H1 (cell line): ENCODE measurements around the gene ZNF516. TPM values are rescaled to one million over a fixed set of nuclear protein-coding genes. Genes with fewer than 3 reads are reported as not detected.

Experiments used
- CTCF ChIA-PET: fragments of 300-600 bp; sonication (Branson Sonifier 250); formaldehyde crosslinking; loops from one replicate; lab custom pipeline; 2021; ENCODE audit not compliant: partially characterized antibody; lab: Charles Lee
- POLR2A ChIA-PET: fragments of 300-600 bp; sonication (Branson Sonifier 250); formaldehyde crosslinking; loops from one replicate; lab custom pipeline; 2021; ENCODE audit warnings: inconsistent platforms; ENCODE audit not compliant: partially characterized antibody; lab: Charles Lee
- DNase-seq, 2 experiments: peaks; one replicate each; pipeline versions ENCODE4 v3.0.0 to v3.0.0-alpha.2; 2010 to 2022; ENCODE audit warnings: low spot score in 2 of 2, low read depth in 1 of 2, mixed read lengths in 1 of 2
- FAIRE-seq: peaks from 2 replicates; lab custom pipeline; 2011; peaks lifted over from hg19 to GRCh38; lab: Jason Lieb, UNC
- H2AFZ ChIP-seq: 2 replicates; pipeline ENCODE4 v1.8.1; 2012; ENCODE audit warnings: low read length, inconsistent platforms
- H2AK5ac ChIP-seq: 2 replicates; pipeline ENCODE4 v1.6.1; 2013; ENCODE audit warnings: low read depth, low read length
- H2BK120ac ChIP-seq: replicated peaks from 2 replicates; pipeline ENCODE3; 2013; ENCODE audit warnings: low read depth, low read length, inconsistent platforms
- H2BK12ac ChIP-seq: 2 replicates; pipeline ENCODE4 v1.6.1; 2013; ENCODE audit warnings: low read depth, low read length
- H2BK15ac ChIP-seq: 2 replicates; pipeline ENCODE4 v1.6.1; 2013; ENCODE audit warnings: low read length
- H2BK20ac ChIP-seq: 2 replicates; pipeline ENCODE4 v1.6.1; 2013; ENCODE audit warnings: low read length
- H2BK5ac ChIP-seq: 2 replicates; pipeline ENCODE4 v1.6.1; 2013; ENCODE audit warnings: low read depth, low read length
- H3K14ac ChIP-seq: 2 replicates; pipeline ENCODE4 v1.6.1; 2013; ENCODE audit warnings: inconsistent platforms; ENCODE audit not compliant: insufficient read length
- H3K18ac ChIP-seq: 2 replicates; pipeline ENCODE4 v1.6.1; 2013; ENCODE audit warnings: low read length; ENCODE audit errors: extremely low read depth
- H3K23ac ChIP-seq: 2 replicates; pipeline ENCODE4 v1.6.1; 2013; ENCODE audit warnings: inconsistent platforms; ENCODE audit not compliant: insufficient read length
- H3K23me2 ChIP-seq: 2 replicates; pipeline ENCODE4 v1.6.1; 2013; ENCODE audit warnings: low read depth, low read length
- H3K27ac ChIP-seq: 2 replicates; pipeline ENCODE4 v1.6.1; 2011; ENCODE audit warnings: low read depth, low read length, inconsistent platforms
- H3K27me3 ChIP-seq, 4 experiments: replicated peaks in 1 of 4; 1 replicate in 1 of 4; 2 replicates in 3 of 4; pipeline versions ENCODE4 v1.6.1 to v1.8.1; 2011 to 2013; ENCODE audit warnings: low read length in 3 of 4, mild to moderate bottlenecking in 3 of 4, inconsistent platforms in 2 of 4, mixed read lengths in 2 of 4, moderate library complexity in 1 of 4; ENCODE audit not compliant: control insufficient read depth in 3 of 4, insufficient read depth in 3 of 4; ENCODE audit errors: extremely low read depth in 1 of 4
- H3K36me3 ChIP-seq, 4 experiments: 2 replicates each; pipeline versions ENCODE4 v1.6.1 to v1.8.1; 2011 to 2013; ENCODE audit warnings: mild to moderate bottlenecking in 4 of 4, low read length in 3 of 4, moderate library complexity in 2 of 4, control low read depth in 1 of 4, inconsistent platforms in 1 of 4; ENCODE audit not compliant: insufficient read depth in 4 of 4, control insufficient read depth in 2 of 4
- H3K4ac ChIP-seq: replicated peaks from 2 replicates; pipeline ENCODE3; 2013; ENCODE audit warnings: low read length, low read depth, mixed read lengths, inconsistent platforms; ENCODE audit not compliant: insufficient read length
- H3K4me1 ChIP-seq, 4 experiments: replicated peaks in 1 of 4; 1 replicate in 1 of 4; 2 replicates in 3 of 4; pipeline versions ENCODE4 v1.6.1 to v1.8.1; 2011 to 2013; ENCODE audit warnings: low read length in 3 of 4, inconsistent platforms in 2 of 4, mixed read lengths in 1 of 4; ENCODE audit not compliant: insufficient read depth in 4 of 4, control insufficient read depth in 3 of 4
- H3K4me2 ChIP-seq, 2 experiments: 2 replicates each; pipeline versions ENCODE4 v1.6.1 to v1.8.1; 2011 to 2013; ENCODE audit warnings: low read depth in 2 of 2, low read length in 2 of 2, control low read depth in 1 of 2, inconsistent platforms in 1 of 2, mild to moderate bottlenecking in 1 of 2; ENCODE audit not compliant: insufficient read depth in 1 of 2
- H3K4me3 ChIP-seq, 4 experiments: fragments of 200-600, 300-600 bp in 1 of 4; sonication (generic), shearing (Covaris generic), sonication (Bioruptor Twin) in 1 of 4; 2 replicates each; pipeline versions ENCODE4 v1.5.1 to v1.8.1; 2011 to 2016; ENCODE audit warnings: low read length in 4 of 4, low read depth in 3 of 4, control low read depth in 2 of 4, inconsistent platforms in 2 of 4, mild to moderate bottlenecking in 2 of 4, mixed read lengths in 1 of 4, moderate library complexity in 1 of 4; ENCODE audit not compliant: insufficient read depth in 2 of 4; ENCODE audit errors: extremely low read depth in 1 of 4
- H3K56ac ChIP-seq: replicated peaks from 2 replicates; pipeline ENCODE3; 2013; ENCODE audit warnings: low read depth, mild to moderate bottlenecking, mixed read lengths, low read length, inconsistent platforms; ENCODE audit not compliant: insufficient read length
- H3K79me1 ChIP-seq: 2 replicates; pipeline ENCODE4 v1.6.1; 2013; ENCODE audit warnings: low read depth, low read length, control low read depth
- H3K79me2 ChIP-seq, 2 experiments: 2 replicates each; pipeline versions ENCODE4 v1.6.1 to v1.8.1; 2012 to 2013; ENCODE audit warnings: low read length in 2 of 2, mild to moderate bottlenecking in 2 of 2, inconsistent platforms in 1 of 2; ENCODE audit not compliant: insufficient read depth in 2 of 2, control insufficient read depth in 1 of 2
- H3K9ac ChIP-seq, 4 experiments: replicated peaks in 1 of 4; 1 replicate in 1 of 4; 2 replicates in 3 of 4; pipeline versions ENCODE4 v1.6.1 to v1.8.1; 2011 to 2013; ENCODE audit warnings: low read depth in 3 of 4, low read length in 3 of 4, control low read depth in 2 of 4, mild to moderate bottlenecking in 2 of 4, moderate library complexity in 2 of 4, inconsistent platforms in 1 of 4; ENCODE audit errors: extremely low read depth in 1 of 4
- H3K9me3 ChIP-seq, 2 experiments: 2 replicates each; pipeline versions ENCODE4 v1.6.1 to v1.8.1; 2012 to 2013; ENCODE audit warnings: mild to moderate bottlenecking in 2 of 2, moderate library complexity in 2 of 2, control low read depth in 1 of 2, inconsistent platforms in 1 of 2, low read depth in 1 of 2, low read length in 1 of 2, mixed read lengths in 1 of 2; ENCODE audit not compliant: insufficient read depth in 2 of 2
- H4K20me1 ChIP-seq, 2 experiments: replicated peaks in 1 of 2; 2 replicates each; pipeline versions ENCODE3 to v1.8.1; 2011 to 2013; ENCODE audit warnings: inconsistent platforms in 2 of 2, low read length in 2 of 2, mild to moderate bottlenecking in 1 of 2; ENCODE audit not compliant: insufficient read depth in 2 of 2, control insufficient read depth in 1 of 2
- H4K5ac ChIP-seq: 2 replicates; pipeline ENCODE4 v1.6.1; 2013; ENCODE audit warnings: low read length, low read depth, mixed read lengths, inconsistent platforms; ENCODE audit not compliant: insufficient read length
- H4K8ac ChIP-seq: 2 replicates; pipeline ENCODE4 v1.8.0; 2013; ENCODE audit warnings: mild to moderate bottlenecking, moderate library complexity, low read length, inconsistent platforms; ENCODE audit not compliant: insufficient read depth; ENCODE audit errors: extremely low read depth
- H4K91ac ChIP-seq: replicated peaks from 2 replicates; pipeline ENCODE3; 2013; ENCODE audit warnings: low read length, mixed read lengths, inconsistent platforms; ENCODE audit not compliant: insufficient read length
- CBX8 ChIP-seq: fragments of 300-800, 300-1000 bp; sonication (generic); IDR thresholded peaks from 2 replicates; pipeline ENCODE4 v1.7.1; 2016; ENCODE audit warnings: low read depth, low read length, borderline replicate concordance
- EGR1 ChIP-seq: IDR thresholded peaks from 2 replicates; pipeline ENCODE4 v1.6.1; 2011; ENCODE audit warnings: low read depth, low read length, borderline replicate concordance
- EZH2 ChIP-seq: fragments of 200-600 bp; sonication (generic); IDR thresholded peaks from 2 replicates; pipeline ENCODE4 v1.7.1; 2012; ENCODE audit warnings: low read depth, mild to moderate bottlenecking, moderate library complexity, low read length, inconsistent platforms; ENCODE audit not compliant: severe bottlenecking
- FOSL1 ChIP-seq: IDR thresholded peaks from 2 replicates; pipeline ENCODE4 v1.6.1; 2011; ENCODE audit warnings: mild to moderate bottlenecking, low read depth, low read length, moderate library complexity; ENCODE audit not compliant: insufficient read depth
- GTF2F1 ChIP-seq: IDR thresholded peaks from 2 replicates; pipeline ENCODE4 v1.6.1; 2012; ENCODE audit warnings: low read depth, low read length, improper control_type of control experiment, borderline replicate concordance
- MAX ChIP-seq: IDR thresholded peaks from 2 replicates; pipeline ENCODE4 v1.6.1; 2012; ENCODE audit warnings: inconsistent platforms
- NRF1 ChIP-seq: IDR thresholded peaks from 2 replicates; pipeline ENCODE4 v1.6.1; 2011; ENCODE audit warnings: mild to moderate bottlenecking, low read depth, low read length, improper control_type of control experiment
- RFX5 ChIP-seq: IDR thresholded peaks from 2 replicates; pipeline ENCODE4 v1.6.1; 2011; ENCODE audit warnings: low read depth, low read length, improper control_type of control experiment, borderline replicate concordance
- RNF2 ChIP-seq: fragments of 200-900, 300-1000 bp; sonication (generic); IDR thresholded peaks from 2 replicates; pipeline ENCODE4 v1.7.1; 2016; ENCODE audit warnings: borderline replicate concordance, low read depth, mild to moderate bottlenecking, antibody characterized with exemption, low read length; ENCODE audit not compliant: poor library complexity, severe bottlenecking; ENCODE audit errors: missing control alignments
- SIN3A ChIP-seq, 2 experiments: IDR thresholded peaks in 1 of 2; conservative IDR thresholded peaks in 1 of 2; 2 replicates each; pipeline ENCODE4 v1.6.1; 2011 to 2012; ENCODE audit warnings: low read length in 2 of 2, improper control_type of control experiment in 1 of 2, low read depth in 1 of 2, mild to moderate bottlenecking in 1 of 2
- TAF7 ChIP-seq: optimal IDR thresholded peaks from 2 replicates; pipeline ENCODE3; 2011; ENCODE audit warnings: low read depth, mild to moderate bottlenecking, inconsistent platforms, low read length, moderate library complexity, borderline replicate concordance
- TBP ChIP-seq: IDR thresholded peaks from 2 replicates; pipeline ENCODE4 v1.6.1; 2011; ENCODE audit warnings: low read depth, low read length, improper control_type of control experiment
- WGBS, 2 experiments: shearing (Covaris generic) in 1 of 2; methylation state at CpG; one replicate each; pipeline versions ENCODE4 v1.1.6 to v1.1.7; 2013 to 2015; ENCODE audit warnings: low lambda C conversion rate in 2 of 2, mixed read lengths in 2 of 2, inconsistent platforms in 1 of 2, low coverage in 1 of 2, missing lambda C conversion rate in 1 of 2; ENCODE audit not compliant: insufficient replicate concordance in 2 of 2, insufficient coverage in 1 of 2, insufficient read length in 1 of 2; ENCODE audit errors: extremely low coverage in 1 of 2, missing lambda C conversion rate in 1 of 2; 5-methylcytosine and 5-hydroxymethylcytosine counted together
- polyA plus RNA-seq, 7 experiments: library from polyadenylated mRNA; depleted of rRNA in 3 of 7; stranded (reverse) in 5 of 7; unstranded in 2 of 7; fragments of >200 nt in 5 of 7; fragments of 200-250 nt in 2 of 7; gene quantifications; 1 replicate in 5 of 7; 2 replicates in 1 of 7; 4 replicates in 1 of 7; pipeline versions ENCODE4 v1.2.1 to v1.2.3, GENCODE V29; 2011 to 2013; ENCODE audit warnings: missing spikeins in 2 of 7, mixed read lengths in 2 of 7
- total RNA-seq: library from RNA; stranded (reverse); fragmentation: NEBNext Ultra II Directional; extraction: Animal tissue kit (Norgen Biotek cat#: 25700); gene quantifications from 2 replicates; pipeline ENCODE4 v1.2.1, GENCODE V29; 2021

The ZNF516 gene
- total and polyA plus RNA-seq, 2 of the 8 experiments (the other 6 are each of a cell fraction or from before 2014, with no cell fraction given) = 7.3 to 17.0 TPM

GRCh38 chr18:76525911-76526310 lies 30.9 kb upstream of the ZNF516 start:
- Histone ChIP-seq H3K4ac (no peak overlapping the region), H3K9me3 (no peaks in the 10 kb centered on the region), H3K14ac (no peak overlapping the region), H3K4me1 (peaks cover 4 to 22% (median 11%) of the 10 kb centered on the region in 4 experiments), H2AFZ (no peak overlapping the region), H3K23me2 (no peaks in the 10 kb centered on the region), H4K20me1 (no peaks in the 10 kb centered on the region), H3K79me1 (no peaks in the 10 kb centered on the region), H2BK120ac (no peak overlapping the region), H4K91ac (no peak overlapping the region), H3K56ac (no peak overlapping the region), H3K9ac (no peak overlapping the region), H3K23ac (no peak overlapping the region), H3K79me2 (no peaks in the 10 kb centered on the region), H2BK20ac (no peak overlapping the region), H3K36me3 (no peaks in the 10 kb centered on the region), H2AK5ac (no peak overlapping the region), H3K4me2 (no peak overlapping the region; a peak in 1 of 4 replicates), H3K27ac (no peak overlapping the region), H3K18ac (no peak overlapping the region), H3K27me3 (peaks cover 0 to 9% (median 0%) of the 10 kb centered on the region in 4 experiments; a peak in 2 of 7 replicates), H2BK15ac (no peak overlapping the region), H2BK5ac (no peak overlapping the region), H3K4me3 (no peak overlapping the region), H2BK12ac (no peak overlapping the region), H4K8ac (no peak overlapping the region), H4K5ac (no peak overlapping the region)
- FAIRE-seq = no peak
- DNase-seq = no peak
- ChIA-PET POLR2A (no interaction called here), CTCF (interaction anchor here (1.2 kb wide), 1 partner anchor 92 kb away, joined by 3 read pairs; no protein-coding TSS in a partner anchor)
- WGBS, 2 experiments = 73% methylated on average over 3 of the region's 3 CpGs; no CpG with 5 or more reads in 1 of the 2 experiments
- TF ChIP-seq FOSL1 (no peak), EGR1 (no peak), CBX8 (no peak), SIN3A (conservative IDR thresholded peaks at IDR 0.05 in 1 of 2, IDR thresholded peaks at IDR 0.05 in 1 of 2; ENCODE audit: low read depth in 1 of 2, low read length in 2 of 2) (no peak), RFX5 (no peak), NRF1 (no peak), RNF2 (no peak), EZH2 (no peak), TBP (no peak), TAF7 (no peak), GTF2F1 (no peak), MAX (no peak)
